ENCODE data around the gene OR1D2. TPM values are rescaled to one million over a fixed set of nuclear protein-coding genes. Genes with fewer than 3 reads are reported as not detected.
A peak's percentile ranks its signal among the peaks of the same experiment; 100 is the strongest.

Gene OR1D2
- total RNA-seq, 1 experiment from 2014 or later, result not detected

GRCh38 chr17:3046753-3047152 is 57.5 kb downstream of the OR1D2 start:
- Histone ChIP-seq H3K27me3 (ENCODE audit: control insufficient read depth, insufficient read depth, low read length) (no peaks in the 10 kb centered on the region), H3K36me3 (ENCODE audit: control insufficient read depth, insufficient read depth, low read length) (no peaks in the 10 kb centered on the region), H3K4me3 (ENCODE audit: low read depth in 2 of 2, low read length in 2 of 2) (no peak overlapping the region), H3K9me3 (ENCODE audit: control insufficient read depth, insufficient read depth, low read depth, low read length) (no peaks in the 10 kb centered on the region), H3K4me1 (ENCODE audit: control insufficient read depth, insufficient read depth, low read length) (peaks cover 3% of the 10 kb centered on the region; the same call in 1 of the 2 replicates), H3K27ac (ENCODE audit: low read length) (no peak overlapping the region)
- TF ChIP-seq REST (IDR thresholded peaks at IDR 0.05; ENCODE audit: insufficient read depth in 1 of 2, low read depth in 2 of 2, low read length in 1 of 2) (no peak), POLR2AphosphoS5 (IDR thresholded peaks at IDR 0.05; ENCODE audit: low read depth, low read length) (no peak), SIN3A (IDR thresholded peaks at IDR 0.05; ENCODE audit: borderline replicate concordance, insufficient read depth, low read depth, low read length) (no peak), TCF7L2 (IDR thresholded peaks at IDR 0.05; ENCODE audit: low read depth, low read length) (no peak), CTCF (IDR thresholded peaks at IDR 0.05) (no peak)
- in situ Hi-C loops (cut with HindIII; ENCODE audit: low pct_unique_long_range_greater_than_20kb, low sequenced_read_pairs) (no loop called here), intact Hi-C loops (cut with micrococcal nuclease; ENCODE audit: unreplicated experiment) (loop anchor here (5.0 kb wide), 1 partner anchor 601 kb away; no protein-coding TSS in a partner anchor)
- ChIA-PET CTCF (no interaction called here), POLR2A (no interaction called here)
- DNase-seq (ENCODE audit: low read depth, low spot score) (no peak), ATAC-seq (no peak)
- BruUV-seq (replicated peaks), result no TSS peak

- DNase-seq (ENCODE audit: low read depth, low spot score), result no peak
These were observed 60.4 kb downstream of the OR1D2 start for GRCh38 chr17:3043737-3044365.

More at GRCh38 chr17:3043737-3044365, 60.4 kb downstream of the OR1D2 start:
- H3K36me3 ChIP-seq (ENCODE audit: control insufficient read depth, insufficient read depth, low read length), result no peaks in the 10 kb centered on the region
- CTCF ChIA-PET, result no interaction called here
- no peak for ATAC-seq
- H3K27ac ChIP-seq (ENCODE audit: low read length), result no peak overlapping the region
- no TSS peak for BruUV-seq (replicated peaks)
- H3K4me3 ChIP-seq (ENCODE audit: low read depth in 2 of 2, low read length in 2 of 2), result no peak overlapping the region
- H3K9me3 ChIP-seq (ENCODE audit: control insufficient read depth, insufficient read depth, low read depth, low read length), result no peaks in the 10 kb centered on the region
- POLR2A ChIA-PET, result no interaction called here
- H3K4me1 ChIP-seq (ENCODE audit: control insufficient read depth, insufficient read depth, low read length), result peaks cover 3% of the 10 kb centered on the region; the same call in 1 of the 2 replicates
- intact Hi-C loops (cut with micrococcal nuclease; ENCODE audit: unreplicated experiment), result no loop called here
- TF ChIP-seq SIN3A (IDR thresholded peaks at IDR 0.05; ENCODE audit: borderline replicate concordance, insufficient read depth, low read depth, low read length) (no peak), CTCF (IDR thresholded peaks at IDR 0.05) (peak; percentile 64; the same call in 1 of the 2 replicates)
- H3K27me3 ChIP-seq (ENCODE audit: control insufficient read depth, insufficient read depth, low read length), result no peaks in the 10 kb centered on the region; the same call in 1 of the 2 replicates
- in situ Hi-C loops (cut with HindIII; ENCODE audit: low pct_unique_long_range_greater_than_20kb, low sequenced_read_pairs), result no loop called here

All from Panc1 (cell line).